Heart left ventricle (tissue), 16 donors: ENCODE results near the gene NTNG2. TPM values are rescaled to one million over a fixed set of nuclear protein-coding genes. Genes with fewer than 3 reads are reported as not detected.

ENCODE experiments used
- ATAC-seq, 4 donors: fragments of 200-7000 bp; cut with Tn5 transposase; one replicate each; pipeline ENCODE4 v1.9.1; 2020 to 2022; ENCODE audit warnings: moderate library complexity in 4 of 4, mild to moderate bottlenecking in 3 of 4, moderate number of reproducible peaks in 1 of 4
- DNase-seq, 5 donors: peaks; one replicate each; pipeline ENCODE4 v3.0.0-alpha.2; 2020
- H3K27ac ChIP-seq, 12 donors: fragments of 200-600 bp; sonication (generic) in 4 of 12; one replicate each; pipeline versions ENCODE4 v1.5.0 to v1.8.0; 2016 to 2022; ENCODE audit warnings: mild to moderate bottlenecking in 2 of 12
- H3K27me3 ChIP-seq, 9 donors: fragments of 200-600 bp; sonication (generic) in 2 of 9; one replicate each; pipeline versions ENCODE4 v1.5.1 to v1.8.0; 2016 to 2022; ENCODE audit warnings: mild to moderate bottlenecking in 3 of 9
- H3K36me3 ChIP-seq, 9 donors: fragments of 200-600 bp; sonication (generic) in 2 of 9; one replicate each; pipeline versions ENCODE4 v1.5.0 to v1.8.0; 2018 to 2022; ENCODE audit warnings: mild to moderate bottlenecking in 2 of 9
- H3K4me1 ChIP-seq, 12 donors: fragments of 200-600 bp; sonication (generic) in 4 of 12; one replicate each; pipeline versions ENCODE4 v1.5.0 to v1.8.0; 2016 to 2022; ENCODE audit warnings: mild to moderate bottlenecking in 3 of 12
- H3K4me3 ChIP-seq, 12 donors: fragments of 200-600 bp; sonication (generic) in 4 of 12; one replicate each; pipeline versions ENCODE4 v1.5.0 to v1.8.0; 2017 to 2022; ENCODE audit warnings: mild to moderate bottlenecking in 9 of 12, moderate library complexity in 4 of 12
- H3K9me3 ChIP-seq, 12 donors: fragments of 200-600 bp; sonication (generic) in 4 of 12; one replicate each; pipeline versions ENCODE4 v1.5.0 to v1.8.0; 2016 to 2022; ENCODE audit warnings: mild to moderate bottlenecking in 1 of 12
- POLR2A ChIP-seq, 2 donors: fragments of 450-650 bp; IDR thresholded peaks; one replicate each; pipeline ENCODE4 v1.6.1; 2017; ENCODE audit warnings: antibody characterized with exemption in 2 of 2, mild to moderate bottlenecking in 2 of 2, moderate library complexity in 2 of 2
- WGBS, 4 donors: extraction: QIAGEN DNeasy Blood & Tissue Kit in 2 of 4; methylation state at CpG; one replicate each; pipeline versions ENCODE4 v1.1.5 to v1.1.7; 2013 to 2018; 5-methylcytosine and 5-hydroxymethylcytosine counted together
- intact Hi-C, 10 donors: fragments of 100-400 bp; cut with DNase I; formaldehyde crosslinking; loops; one replicate each; pipeline versions ENCODE4 v1.11.1 to v1.14.2; 2022
- polyA plus RNA-seq, 2 donors: library from polyadenylated mRNA; stranded (reverse); fragments of 200-250 nt; gene quantifications; one replicate each; pipeline ENCODE4 v1.2.3, GENCODE V29; 2013
- total RNA-seq, 9 donors: library from RNA; depleted of rRNA in 2 of 9; stranded (reverse); fragments of >200 nt in 2 of 9; fragmentation: NEBNext Ultra II Directional in 3 of 9; extraction: Animal tissue kit (Norgen Biotek cat#: 25700) in 3 of 9; gene quantifications; one replicate each; pipeline versions ENCODE4 v1.1.0 to v1.2.4, GENCODE V29; 2016 to 2023
- TF ChIP-seq, protein P1 (sequence below), 12 donors: fragments of 200-600 bp; sonication (generic) in 4 of 12; IDR thresholded peaks; one replicate each; pipeline versions ENCODE4 v1.5.0 to v1.8.0; 2018 to 2022; ENCODE audit warnings: antibody characterized with exemption in 12 of 12, mild to moderate bottlenecking in 5 of 12
- donor health status: ischemic (EF 13 %, LVEDD 7.1; RV severe dilation, severe dysfunction).
- donor health status: healthy with polysubstance abuse.
- donor health status: DM: no; HTN: yes; CAD: no.
- donor health status: DM: no; HTN: no; CAD: no.
- donor health status: ischemic (EF 25% LVEDD 6.9; RV normal size, moderate dysfunction).
- donor health status: ischemic (EF 25% LVEDD 5.7; RV mildly dilated, moderate dysfunction).
- donor health status: healthy.
- donor health status: DM: yes; HTN: yes; CAD: no.
- donor health status: ischemic (EF 35%, LVEDD 5.7; RV mildly dilated, moderate dysfunction).
- donor health status: nonischemic (EF 11% LVEDD 7.7; RV severe dilation, severe dysfunction).
- donor health status: DM: yes; HTN: yes; CAD: no.
- donor health status: PGD.
- donor health status: ischemic (EF 29% LVEDD 5.4; RV normal size, mild dysfunction).
- donor health status: nonischemic (EF 23%, LVEDD 6.1; RV moderate dilation, normal function).

The NTNG2 gene
- total and polyA plus RNA-seq, 11 donors, result 0.28 to 4.1 (median 2.2) TPM

GRCh38 chr9:132244582-132245455, 83.0 kb downstream of the NTNG2 start:
- DNase-seq (peak in 4 of 5 donors; percentile 51 to 66 (median 64)), ATAC-seq (no peak)
- H3K27me3 ChIP-seq, result peaks cover 0 to 10% (median 0%) of the 10 kb centered on the region in 9 donors
- no peak overlapping the region for H3K4me3 ChIP-seq
- H3K9me3 ChIP-seq, result no peaks in the 10 kb centered on the region
- H3K36me3 ChIP-seq, result no peaks in the 10 kb centered on the region
- intact Hi-C loops, result loop anchor here in 1 of 10 donors (5.0 kb wide), 1 partner anchor 483 kb away; no protein-coding TSS in a partner anchor
- WGBS, 4 donors, result 57 to 78% (median 68%) methylated on average over 9 to 19 of the region's 19 CpGs
- H3K27ac ChIP-seq, result peak overlapping the region in 4 of 12 donors; percentile 17 to 59 (median 47)
- peaks cover 0 to 44% (median 14%) of the 10 kb centered on the region in 12 donors for H3K4me1 ChIP-seq
- no peak for TF ChIP-seq POLR2A (IDR thresholded peaks at IDR 0.05)

DNA sequence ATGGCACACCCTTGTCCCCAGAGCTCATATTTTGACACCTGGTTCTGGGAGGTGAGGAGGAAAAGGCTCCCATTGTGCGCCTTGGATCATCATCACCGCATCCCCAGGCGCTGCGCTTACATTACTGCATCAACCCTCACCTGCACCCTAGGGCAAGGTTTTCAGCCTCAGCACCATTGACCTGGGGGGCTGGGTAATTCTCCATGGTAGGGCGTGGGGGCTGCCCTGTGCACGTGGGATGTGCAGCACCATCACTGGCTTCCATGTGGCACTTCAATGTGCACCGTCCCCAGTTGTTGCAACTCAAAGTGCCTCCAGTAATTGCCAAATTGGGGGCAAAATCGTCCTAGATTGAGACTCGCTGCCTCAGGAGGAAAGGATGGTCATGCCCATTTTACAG, 83.6 kb downstream of the NTNG2 start:
- TF ChIP-seq, protein P1, sequence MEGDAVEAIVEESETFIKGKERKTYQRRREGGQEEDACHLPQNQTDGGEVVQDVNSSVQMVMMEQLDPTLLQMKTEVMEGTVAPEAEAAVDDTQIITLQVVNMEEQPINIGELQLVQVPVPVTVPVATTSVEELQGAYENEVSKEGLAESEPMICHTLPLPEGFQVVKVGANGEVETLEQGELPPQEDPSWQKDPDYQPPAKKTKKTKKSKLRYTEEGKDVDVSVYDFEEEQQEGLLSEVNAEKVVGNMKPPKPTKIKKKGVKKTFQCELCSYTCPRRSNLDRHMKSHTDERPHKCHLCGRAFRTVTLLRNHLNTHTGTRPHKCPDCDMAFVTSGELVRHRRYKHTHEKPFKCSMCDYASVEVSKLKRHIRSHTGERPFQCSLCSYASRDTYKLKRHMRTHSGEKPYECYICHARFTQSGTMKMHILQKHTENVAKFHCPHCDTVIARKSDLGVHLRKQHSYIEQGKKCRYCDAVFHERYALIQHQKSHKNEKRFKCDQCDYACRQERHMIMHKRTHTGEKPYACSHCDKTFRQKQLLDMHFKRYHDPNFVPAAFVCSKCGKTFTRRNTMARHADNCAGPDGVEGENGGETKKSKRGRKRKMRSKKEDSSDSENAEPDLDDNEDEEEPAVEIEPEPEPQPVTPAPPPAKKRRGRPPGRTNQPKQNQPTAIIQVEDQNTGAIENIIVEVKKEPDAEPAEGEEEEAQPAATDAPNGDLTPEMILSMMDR (IDR thresholded peaks at IDR 0.05), result no peak
- no peak for TF ChIP-seq POLR2A (IDR thresholded peaks at IDR 0.05)
- no peaks in the 10 kb centered on the region for H3K36me3 ChIP-seq

GRCh38 chr9:132247942-132248341, 86.1 kb downstream of the NTNG2 start:
- WGBS, 4 donors, result 78 to 84% (median 81%) methylated on average over 8 of the region's 8 CpGs
- H3K27me3 ChIP-seq, result peaks cover 0 to 10% (median 0%) of the 10 kb centered on the region in 9 donors
- intact Hi-C loops, result loop anchor here in 1 of 10 donors (5.0 kb wide), 1 partner anchor 486 kb away; no protein-coding TSS in a partner anchor

More for the DNA sequence above, 83.6 kb downstream of the NTNG2 start:
- H3K27ac ChIP-seq, result no peak overlapping the region
- H3K4me3 ChIP-seq, result no peak overlapping the region
- no peaks in the 10 kb centered on the region for H3K9me3 ChIP-seq
- WGBS, 4 donors, result 77 to 95% (median 88%) methylated on average over 9 of the region's 9 CpGs
- intact Hi-C loops, result loop anchor here in 1 of 10 donors (5.0 kb wide), 1 partner anchor 483 kb away; no protein-coding TSS in a partner anchor
- ATAC-seq (no peak), DNase-seq (no peak)
- peaks cover 0 to 43% (median 11%) of the 10 kb centered on the region in 12 donors for H3K4me1 ChIP-seq
- peaks cover 0 to 10% (median 0%) of the 10 kb centered on the region in 9 donors for H3K27me3 ChIP-seq

GRCh38 chr9:132249123-132249522, 87.3 kb downstream of the NTNG2 start:
- H3K27ac ChIP-seq, result no peak overlapping the region
- no peak for TF ChIP-seq POLR2A (IDR thresholded peaks at IDR 0.05)
- TF ChIP-seq, protein P1 (IDR thresholded peaks at IDR 0.05), result no peak
- no peaks in the 10 kb centered on the region for H3K36me3 ChIP-seq
- 46 to 58% (median 55%) methylated on average over 6 of the region's 6 CpGs for WGBS, 4 donors
- ATAC-seq, result peak in 2 of 4 donors; percentile 25 to 61
- peaks cover 0 to 16% (median 1%) of the 10 kb centered on the region in 12 donors for H3K4me1 ChIP-seq
- no peak overlapping the region for H3K4me3 ChIP-seq
- intact Hi-C loops, result loop anchor here in 1 of 10 donors (5.0 kb wide), 1 partner anchor 487 kb away; no protein-coding TSS in a partner anchor
- peaks cover 0 to 9% (median 0%) of the 10 kb centered on the region in 12 donors for H3K9me3 ChIP-seq
- peak in 1 of 5 donors; percentile 64 for DNase-seq
- peaks cover 0 to 14% (median 0%) of the 10 kb centered on the region in 9 donors for H3K27me3 ChIP-seq

More at GRCh38 chr9:132247942-132248341, 86.1 kb downstream of the NTNG2 start:
- Histone ChIP-seq H3K4me1 (peaks cover 0 to 18% (median 2%) of the 10 kb centered on the region in 12 donors), H3K4me3 (no peak overlapping the region), H3K36me3 (no peaks in the 10 kb centered on the region), H3K27ac (no peak overlapping the region), H3K9me3 (peaks cover 0 to 9% (median 0%) of the 10 kb centered on the region in 12 donors)
- no peak for DNase-seq
- no peak for TF ChIP-seq POLR2A (IDR thresholded peaks at IDR 0.05)
- TF ChIP-seq, protein P1 (IDR thresholded peaks at IDR 0.05), result no peak
- no peak for ATAC-seq
